Cardiac muscle cell (in vitro differentiated cells and primary cell): Measurements from ENCODE around the gene TMEM255B. TPM values are rescaled to one million over a fixed set of nuclear protein-coding genes. Genes with fewer than 3 reads are reported as not detected.

Experiments
- DNase-seq, 2 donors: peaks; one replicate each; pipeline versions ENCODE4 v3.0.0 to v3.0.0-alpha.2; 2010 to 2017; ENCODE audit warnings: low read depth in 1 of 2, low spot score in 1 of 2
- H3K27ac ChIP-seq: fragments of 200-600 bp; sonication (generic); 2 replicates; pipeline ENCODE4 v1.5.1; 2016
- H3K27me3 ChIP-seq: fragments of 200-600 bp; sonication (generic); 2 replicates; pipeline ENCODE4 v1.6.0; 2016; ENCODE audit warnings: control low read depth
- H3K36me3 ChIP-seq: fragments of 200-600 bp; sonication (generic); 2 replicates; pipeline ENCODE4 v1.5.1; 2016; ENCODE audit warnings: control low read depth
- H3K4me1 ChIP-seq: fragments of 200-600 bp; sonication (generic); 2 replicates; pipeline ENCODE4 v1.8.1; 2017; ENCODE audit warnings: low read depth, mild to moderate bottlenecking, mixed run types
- H3K4me3 ChIP-seq: fragments of 200-600 bp; sonication (generic); 2 replicates; pipeline ENCODE4 v1.5.1; 2016; ENCODE audit warnings: mild to moderate bottlenecking
- H3K9me3 ChIP-seq: fragments of 200-600 bp; sonication (generic); 2 replicates; pipeline ENCODE4 v1.5.1; 2017; ENCODE audit warnings: low read depth, mild to moderate bottlenecking, control low read depth
- CTCF ChIP-seq: IDR thresholded peaks from 2 replicates; pipeline ENCODE4 v1.5.1; 2012; ENCODE audit warnings: low read depth, mild to moderate bottlenecking, low read length
- polyA plus RNA-seq: library from polyadenylated mRNA; unstranded; fragments of >200 nt; fragmentation: Nextera tagmentation; extraction: Ambion mirVana; gene quantifications from 2 replicates; pipeline ENCODE4 v1.2.1, GENCODE V29; 2016
- total RNA-seq: library from RNA; depleted of rRNA; stranded (reverse); fragments of >200 nt; gene quantifications from 2 replicates; pipeline ENCODE4 v1.2.3, GENCODE V29; 2016

TMEM255B gene
- total and polyA plus RNA-seq, 2 experiments from 2014 or later: 0.17 TPM; not detected in 1

GRCh38 chr13:113805431-113806103 is 46.5 kb downstream of the TMEM255B start:
- Histone ChIP-seq H3K27ac (no peak overlapping the region), H3K4me3 (no peak overlapping the region), H3K9me3 (no peaks in the 10 kb centered on the region), H3K4me1 (peaks cover 9% of the 10 kb centered on the region), H3K36me3 (no peaks in the 10 kb centered on the region), H3K27me3 (no peaks in the 10 kb centered on the region)
- TF ChIP-seq CTCF: no peak
- no peak for DNase-seq

GRCh38 chr13:113806104-113806471 is 47.1 kb downstream of the TMEM255B start:
- DNase-seq: no peak
- H3K4me1 ChIP-seq: peaks cover 9% of the 10 kb centered on the region
- no peaks in the 10 kb centered on the region for H3K36me3 ChIP-seq
- no peaks in the 10 kb centered on the region for H3K27me3 ChIP-seq
- no peak overlapping the region for H3K27ac ChIP-seq
- no peak overlapping the region for H3K4me3 ChIP-seq
- no peak for TF ChIP-seq CTCF
- no peaks in the 10 kb centered on the region for H3K9me3 ChIP-seq

GRCh38 chr13:113806526-113806925 is 47.5 kb downstream of the TMEM255B start:
- no peaks in the 10 kb centered on the region for H3K36me3 ChIP-seq
- DNase-seq: no peak
- H3K27ac ChIP-seq: no peak overlapping the region
- H3K27me3 ChIP-seq: no peaks in the 10 kb centered on the region
- H3K9me3 ChIP-seq: no peaks in the 10 kb centered on the region
- TF ChIP-seq CTCF: no peak
- H3K4me3 ChIP-seq: no peak overlapping the region
- peaks cover 6% of the 10 kb centered on the region for H3K4me1 ChIP-seq

GRCh38 chr13:113808058-113808834 is 49.2 kb downstream of the TMEM255B start:
- Histone ChIP-seq H3K9me3 (no peaks in the 10 kb centered on the region), H3K27ac (no peak overlapping the region), H3K4me3 (no peak overlapping the region), H3K4me1 (no peaks in the 10 kb centered on the region), H3K27me3 (no peaks in the 10 kb centered on the region), H3K36me3 (no peaks in the 10 kb centered on the region)
- no peak for TF ChIP-seq CTCF
- no peak for DNase-seq

- Histone ChIP-seq H3K4me1 (peaks cover 5% of the 10 kb centered on the region), H3K9me3 (no peaks in the 10 kb centered on the region), H3K27me3 (no peaks in the 10 kb centered on the region), H3K27ac (no peak overlapping the region), H3K4me3 (no peak overlapping the region), H3K36me3 (no peaks in the 10 kb centered on the region)
- no peak for DNase-seq
- no peak for TF ChIP-seq CTCF
These were observed 50.9 kb downstream of the TMEM255B start for GRCh38 chr13:113809934-113810333.
